GM23338 (cell line): ENCODE results near the gene MEGF6. TPM values are rescaled to one million over a fixed set of nuclear protein-coding genes. Genes with fewer than 3 reads are reported as not detected.

Experiments
- ATAC-seq: fragments of 200-7000 bp; cut with Tn5 transposase; 3 replicates; pipeline ENCODE4 v1.9.1; 2020
- DNase-seq: peaks from one replicate; pipeline ENCODE4 v3.0.0-alpha.2; 2015; ENCODE audit warnings: low spot score
- H2AFZ ChIP-seq: fragments of 200-600 bp; sonication (generic); 2 replicates; pipeline ENCODE4 v1.8.0; 2016; ENCODE audit warnings: antibody characterized with exemption, mild to moderate bottlenecking, moderate library complexity
- H3F3A ChIP-seq: fragments of 200-600 bp; sonication (generic); replicated peaks from 2 replicates; pipeline ENCODE4 v1.8.0; 2017; ENCODE audit warnings: antibody characterized with exemption, mixed run types, low read depth
- H3K27ac ChIP-seq: fragments of 200-600 bp; sonication (generic); 2 replicates; pipeline ENCODE4 v1.6.1; 2016; ENCODE audit warnings: low read depth
- H3K27me3 ChIP-seq: fragments of 200-600 bp; sonication (generic); 2 replicates; pipeline ENCODE4 v1.8.0; 2016; ENCODE audit warnings: mild to moderate bottlenecking, mixed run types, moderate library complexity; ENCODE audit not compliant: insufficient read depth
- H3K36me3 ChIP-seq: fragments of 200-600 bp; sonication (generic); 2 replicates; pipeline ENCODE4 v1.8.0; 2016; ENCODE audit warnings: mild to moderate bottlenecking; ENCODE audit not compliant: insufficient read depth
- H3K4me1 ChIP-seq: fragments of 200-600 bp; sonication (generic); 2 replicates; pipeline ENCODE4 v1.8.0; 2016; ENCODE audit warnings: mild to moderate bottlenecking, moderate library complexity; ENCODE audit not compliant: insufficient read depth
- H3K4me2 ChIP-seq: fragments of 200-600 bp; sonication (generic); 2 replicates; pipeline ENCODE4 v1.7.1; 2017; ENCODE audit warnings: mixed run types
- H3K4me3 ChIP-seq: fragments of 200-600 bp; sonication (generic); 2 replicates; pipeline ENCODE4 v1.6.1; 2016; ENCODE audit warnings: mixed run types
- H3K79me2 ChIP-seq: fragments of 200-600 bp; sonication (generic); replicated peaks from 2 replicates; pipeline ENCODE4 v1.8.0; 2017; ENCODE audit warnings: mild to moderate bottlenecking; ENCODE audit not compliant: insufficient read depth
- H3K9me2 ChIP-seq: fragments of 200-600 bp; sonication (generic); 2 replicates; pipeline ENCODE4 v1.8.0; 2017; ENCODE audit not compliant: insufficient read depth
- H4K20me1 ChIP-seq: fragments of 200-600 bp; sonication (generic); replicated peaks from 2 replicates; pipeline ENCODE4 v1.8.0; 2017; ENCODE audit warnings: mild to moderate bottlenecking; ENCODE audit not compliant: insufficient read depth
- H3K27ac Mint-ChIP-seq: 2 replicates; pipeline ENCODE4 v1.8.0; 2020; ENCODE audit warnings: inconsistent platforms, mild to moderate bottlenecking, moderate library complexity, mixed read lengths
- H3K27me3 Mint-ChIP-seq: 3 replicates; pipeline ENCODE4 v1.8.0; 2022; ENCODE audit warnings: low read depth, mild to moderate bottlenecking, moderate library complexity, mixed read lengths, inconsistent platforms; ENCODE audit not compliant: insufficient read depth, poor library complexity
- H3K36me3 Mint-ChIP-seq: 3 replicates; pipeline ENCODE4 v1.8.0; 2021; ENCODE audit warnings: low read depth, mild to moderate bottlenecking, inconsistent platforms, moderate library complexity, mixed read lengths
- H3K4me1 Mint-ChIP-seq: 3 replicates; pipeline ENCODE4 v1.8.0; 2020; ENCODE audit warnings: mild to moderate bottlenecking, inconsistent platforms, mixed read lengths
- H3K4me3 Mint-ChIP-seq: 3 replicates; pipeline ENCODE4 v1.8.0; 2021; ENCODE audit warnings: moderate library complexity, mild to moderate bottlenecking, inconsistent platforms, mixed read lengths
- H3K9me3 Mint-ChIP-seq: 3 replicates; pipeline ENCODE4 v1.8.0; 2020; ENCODE audit warnings: moderate library complexity, mild to moderate bottlenecking, inconsistent platforms, mixed read lengths
- CREB1 ChIP-seq: fragments of 250-450 bp; sonication (Bioruptor Pico); IDR thresholded peaks from 2 replicates; pipeline ENCODE4 v1.5.0; 2020; ENCODE audit warnings: low read depth, mild to moderate bottlenecking, moderate library complexity
- EZH2 ChIP-seq: fragments of 200-600 bp; sonication (generic); IDR thresholded peaks from one replicate; pipeline ENCODE4 v1.8.0; 2017; ENCODE audit warnings: antibody characterized with exemption, mild to moderate bottlenecking, low read depth; ENCODE audit not compliant: unreplicated experiment
- NANOG ChIP-seq: IDR thresholded peaks from 2 replicates; pipeline ENCODE4 v1.6.1; 2016; ENCODE audit warnings: antibody characterized with exemption, borderline replicate concordance
- REST ChIP-seq: IDR thresholded peaks from one replicate; pipeline ENCODE4 v1.6.1; 2018; ENCODE audit warnings: antibody characterized with exemption; ENCODE audit not compliant: unreplicated experiment
- STAT1 ChIP-seq: IDR thresholded peaks from one replicate; pipeline ENCODE4 v1.6.1; 2016; ENCODE audit warnings: antibody characterized with exemption; ENCODE audit not compliant: unreplicated experiment
- ZNF114 ChIP-seq: fragments of 250-450 bp; sonication (Bioruptor Pico); IDR thresholded peaks from 2 replicates; pipeline ENCODE4 v1.5.0; 2020; ENCODE audit warnings: mild to moderate bottlenecking, moderate library complexity
- ZNF331 ChIP-seq: fragments of 250-450 bp; sonication (Bioruptor Pico); IDR thresholded peaks from 2 replicates; pipeline ENCODE4 v1.5.0; 2020; ENCODE audit warnings: low read depth, mild to moderate bottlenecking, moderate library complexity
- ZNF462 ChIP-seq: fragments of 250-450 bp; sonication (Bioruptor Pico); IDR thresholded peaks from 2 replicates; pipeline ENCODE4 v1.5.0; 2020; ENCODE audit warnings: mild to moderate bottlenecking, moderate library complexity
- polyA plus RNA-seq: library from polyadenylated mRNA; unstranded; fragments of >200 nt; fragmentation: Nextera tagmentation; extraction: Ambion mirVana; gene quantifications from 2 replicates; pipeline ENCODE4 v1.2.1, GENCODE V29; 2016
- total RNA-seq: library from RNA; depleted of rRNA; stranded (reverse); fragments of >200 nt; shearing (Covaris generic); gene quantifications from 2 replicates; pipeline ENCODE4 v1.2.3, GENCODE V29; 2014
- TF ChIP-seq, protein P1 (sequence below), 2 experiments: fragments of 200-600 bp in 1 of 2; sonication (generic) in 1 of 2; conservative IDR thresholded peaks; 2 replicates each; pipeline versions ENCODE4 v1.5.1 to v1.6.1; 2016 to 2017; ENCODE audit warnings: antibody characterized with exemption in 2 of 2, low read depth in 2 of 2, mild to moderate bottlenecking in 2 of 2, moderate library complexity in 1 of 2

MEGF6 gene
- total and polyA plus RNA-seq, 2 experiments from 2014 or later: 4.0 to 21.4 TPM

DNA sequence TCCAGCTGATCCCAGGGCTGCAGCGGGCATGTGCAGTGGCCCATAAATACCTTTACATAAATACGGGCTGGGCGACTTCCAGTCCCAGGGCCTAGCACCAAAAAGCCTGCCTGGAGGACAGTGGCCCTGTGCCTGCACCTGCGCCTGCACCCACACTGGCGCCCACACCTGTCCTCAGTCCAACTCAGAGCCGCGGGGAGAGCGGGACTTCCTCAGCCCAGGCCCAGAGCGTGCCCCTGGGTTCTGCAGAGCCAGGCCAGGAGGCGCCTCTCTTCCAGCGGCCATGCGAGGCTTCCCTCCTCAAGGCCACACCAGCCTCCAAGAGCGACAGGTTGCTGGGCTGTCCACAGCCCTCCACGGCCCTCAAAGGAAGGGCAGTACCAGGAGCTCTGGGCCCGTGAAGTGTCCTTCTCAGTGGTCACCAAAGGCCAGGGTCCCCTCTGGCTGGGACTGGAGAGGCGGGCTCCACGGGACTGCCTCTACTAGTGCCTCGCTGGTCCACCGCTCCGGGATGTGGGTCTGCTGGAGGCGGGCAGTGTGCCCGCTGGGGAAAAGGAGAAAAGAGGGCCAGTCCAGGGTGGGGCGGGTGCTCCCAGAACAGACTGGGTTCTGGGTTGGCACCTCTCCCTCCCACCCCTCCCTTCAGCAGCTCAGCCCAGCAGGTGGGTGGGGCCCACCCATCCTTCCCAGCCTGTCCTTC, 121.1 kb downstream of the MEGF6 start:
- ATAC-seq (no peak), DNase-seq (no peak)
- H3F3A ChIP-seq: no peaks in the 10 kb centered on the region
- H3K27ac Mint-ChIP-seq: no peak overlapping the region
- H3K4me1 Mint-ChIP-seq: peaks cover 2% of the 10 kb centered on the region; the same call in 2 of the 3 replicates
- no peaks in the 10 kb centered on the region for H3K36me3 ChIP-seq
- no peak overlapping the region for H3K27ac ChIP-seq
- TF ChIP-seq, protein P1, sequence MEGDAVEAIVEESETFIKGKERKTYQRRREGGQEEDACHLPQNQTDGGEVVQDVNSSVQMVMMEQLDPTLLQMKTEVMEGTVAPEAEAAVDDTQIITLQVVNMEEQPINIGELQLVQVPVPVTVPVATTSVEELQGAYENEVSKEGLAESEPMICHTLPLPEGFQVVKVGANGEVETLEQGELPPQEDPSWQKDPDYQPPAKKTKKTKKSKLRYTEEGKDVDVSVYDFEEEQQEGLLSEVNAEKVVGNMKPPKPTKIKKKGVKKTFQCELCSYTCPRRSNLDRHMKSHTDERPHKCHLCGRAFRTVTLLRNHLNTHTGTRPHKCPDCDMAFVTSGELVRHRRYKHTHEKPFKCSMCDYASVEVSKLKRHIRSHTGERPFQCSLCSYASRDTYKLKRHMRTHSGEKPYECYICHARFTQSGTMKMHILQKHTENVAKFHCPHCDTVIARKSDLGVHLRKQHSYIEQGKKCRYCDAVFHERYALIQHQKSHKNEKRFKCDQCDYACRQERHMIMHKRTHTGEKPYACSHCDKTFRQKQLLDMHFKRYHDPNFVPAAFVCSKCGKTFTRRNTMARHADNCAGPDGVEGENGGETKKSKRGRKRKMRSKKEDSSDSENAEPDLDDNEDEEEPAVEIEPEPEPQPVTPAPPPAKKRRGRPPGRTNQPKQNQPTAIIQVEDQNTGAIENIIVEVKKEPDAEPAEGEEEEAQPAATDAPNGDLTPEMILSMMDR (conservative IDR thresholded peaks at IDR 0.05; ENCODE audit: low read depth in 2 of 2): no peak
- TF ChIP-seq NANOG (no peak), STAT1 (no peak), ZNF331 (CRISPR knock-in tag) (no peak), CREB1 (CRISPR knock-in tag) (no peak), EZH2 (no peak), ZNF114 (CRISPR knock-in tag) (no peak), REST (no peak)
- no peaks in the 10 kb centered on the region for H3K9me2 ChIP-seq
- peaks cover 19% of the 10 kb centered on the region for H3K9me3 Mint-ChIP-seq
- no peak overlapping the region for H3K4me3 ChIP-seq
- H3K4me3 Mint-ChIP-seq: no peak overlapping the region
- H3K27me3 ChIP-seq: no peaks in the 10 kb centered on the region
- no peaks in the 10 kb centered on the region for H4K20me1 ChIP-seq
- no peak overlapping the region for H2AFZ ChIP-seq
- H3K36me3 Mint-ChIP-seq: peaks cover 13% of the 10 kb centered on the region; the same call in 2 of the 3 replicates
- no peaks in the 10 kb centered on the region for H3K4me1 ChIP-seq
- H3K79me2 ChIP-seq: no peaks in the 10 kb centered on the region
- H3K27me3 Mint-ChIP-seq: peaks cover 13% of the 10 kb centered on the region
- H3K4me2 ChIP-seq: no peak overlapping the region

DNA sequence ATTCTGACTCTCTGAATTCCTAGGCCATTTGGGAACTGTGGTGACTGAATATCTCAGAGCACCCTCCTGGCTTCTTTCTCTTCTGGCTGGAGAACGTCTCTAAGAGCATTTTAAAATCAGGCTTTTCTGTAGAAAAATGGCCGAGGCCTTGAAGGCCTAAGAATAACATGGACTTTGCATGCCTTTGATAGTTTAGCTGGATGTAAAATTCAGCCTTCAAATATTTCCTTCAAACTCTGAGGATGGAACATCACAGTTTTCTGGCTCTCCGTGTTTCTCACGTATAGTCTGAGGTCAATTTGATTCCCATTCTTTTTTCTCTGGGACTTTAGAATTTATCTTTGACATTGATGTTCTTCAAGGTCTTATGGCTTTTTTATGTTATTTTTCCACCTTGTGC, 122.9 kb downstream of the MEGF6 start:
- Mint-ChIP-seq H3K27ac (no peak overlapping the region), H3K36me3 (peaks cover 14% of the 10 kb centered on the region; the same call in 2 of the 3 replicates), H3K4me1 (peaks cover 4% of the 10 kb centered on the region; the same call in 2 of the 3 replicates), H3K9me3 (peaks cover 25% of the 10 kb centered on the region), H3K27me3 (peaks cover 16% of the 10 kb centered on the region), H3K4me3 (no peak overlapping the region)
- Histone ChIP-seq H3K27ac (no peak overlapping the region), H4K20me1 (no peaks in the 10 kb centered on the region), H3K4me2 (no peak overlapping the region), H2AFZ (no peak overlapping the region), H3K4me1 (no peaks in the 10 kb centered on the region), H3K79me2 (no peaks in the 10 kb centered on the region), H3K36me3 (no peaks in the 10 kb centered on the region), H3K27me3 (no peaks in the 10 kb centered on the region), H3F3A (0 out of 2 replicates have a peak, but pooled peaks cover 2% of the 10 kb centered on the region), H3K9me2 (no peaks in the 10 kb centered on the region), H3K4me3 (no peak overlapping the region)
- DNase-seq (no peak), ATAC-seq (no peak)
- TF ChIP-seq ZNF462 (CRISPR knock-in tag) (no peak), ZNF331 (CRISPR knock-in tag) (no peak)
